ENCODE data around the gene KRR1. TPM values are rescaled to one million over a fixed set of nuclear protein-coding genes. Genes with fewer than 3 reads are reported as not detected.

The KRR1 gene
- total and polyA plus RNA-seq, 2 of the 13 experiments (the other 11 are each of a cell fraction or from before 2014, with no cell fraction given) = 19.3 to 103 TPM

DNA sequence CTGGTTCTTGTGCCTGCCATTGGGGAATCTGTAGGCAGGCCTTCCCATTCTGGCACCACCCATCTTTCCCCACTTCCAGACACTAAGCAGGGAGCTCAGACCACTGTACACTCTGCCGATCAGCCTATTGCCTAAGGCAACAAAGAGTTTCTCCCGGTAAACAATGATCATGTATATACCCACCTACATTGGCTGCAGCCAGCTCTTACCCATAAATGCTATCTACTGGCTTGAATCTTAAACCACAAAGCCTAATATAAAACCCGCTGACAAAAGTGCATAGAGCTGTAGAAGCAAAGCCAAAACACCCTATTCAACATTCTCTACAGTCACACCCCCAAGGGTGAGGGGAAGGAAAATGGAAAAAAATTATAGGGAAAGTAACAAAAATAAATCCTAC is 51.7 kb downstream of the KRR1 start:
- DNase-seq (ENCODE audit: low spot score) (no peak), ATAC-seq (no peak), FAIRE-seq (no peak)
- Histone ChIP-seq H2AFZ (ENCODE audit: low read length) (no peak overlapping the region), H4K20me1 (ENCODE audit: insufficient read depth, low read length) (no peaks in the 10 kb centered on the region), H3K27me3 (ENCODE audit: control insufficient read depth in 1 of 2, insufficient read depth in 2 of 2, low read length in 2 of 2) (0 out of 5 replicates have a peak, but pooled peaks cover 0 to 4% of the 10 kb centered on the region in 2 experiments), H3K79me2 (ENCODE audit: insufficient read depth, low read length) (no peaks in the 10 kb centered on the region), H3K9ac (ENCODE audit: insufficient read depth, low read depth, low read length) (no peak overlapping the region), H3K4me1 (ENCODE audit: insufficient read depth, low read length) (no peaks in the 10 kb centered on the region), H3K27ac (ENCODE audit: extremely low read length, insufficient read depth, low read length) (no peak overlapping the region), H3K4me3 (replicated peaks in 1 of 3; ENCODE audit: insufficient read depth in 1 of 3, low read depth in 2 of 3, low read length in 3 of 3) (no peak overlapping the region), H3K36me3 (replicated peaks in 1 of 2; ENCODE audit: control insufficient read depth in 1 of 2, insufficient read depth in 2 of 2, low read length in 2 of 2) (no peaks in the 10 kb centered on the region), H3K4me2 (ENCODE audit: low read depth, low read length) (no peak overlapping the region), H3K9me3 (ENCODE audit: low read length) (peaks cover 16% of the 10 kb centered on the region)
- 10% methylated on average over 3 of the region's 3 CpGs for WGBS (ENCODE audit: low lambda C conversion rate)
- no peak for TF ChIP-seq ZKSCAN8 (CRISPR knock-in tag; IDR thresholded peaks at IDR 0.05; ENCODE audit: borderline replicate concordance)
- TF ChIP-seq KDM1A (CRISPR knock-in tag; IDR thresholded peaks at IDR 0.05) = no peak
- no peak for TF ChIP-seq ZNF382 (CRISPR knock-in tag; IDR thresholded peaks at IDR 0.05; ENCODE audit: borderline replicate concordance)
- no peak for TF ChIP-seq ZSCAN22 (CRISPR knock-in tag; IDR thresholded peaks at IDR 0.05)
- no peak for TF ChIP-seq ZSCAN12 (CRISPR knock-in tag; IDR thresholded peaks at IDR 0.05)
- no peak for TF ChIP-seq ZNF616 (CRISPR knock-in tag; IDR thresholded peaks at IDR 0.05; ENCODE audit: low read depth)
- TF ChIP-seq, protein P1, sequence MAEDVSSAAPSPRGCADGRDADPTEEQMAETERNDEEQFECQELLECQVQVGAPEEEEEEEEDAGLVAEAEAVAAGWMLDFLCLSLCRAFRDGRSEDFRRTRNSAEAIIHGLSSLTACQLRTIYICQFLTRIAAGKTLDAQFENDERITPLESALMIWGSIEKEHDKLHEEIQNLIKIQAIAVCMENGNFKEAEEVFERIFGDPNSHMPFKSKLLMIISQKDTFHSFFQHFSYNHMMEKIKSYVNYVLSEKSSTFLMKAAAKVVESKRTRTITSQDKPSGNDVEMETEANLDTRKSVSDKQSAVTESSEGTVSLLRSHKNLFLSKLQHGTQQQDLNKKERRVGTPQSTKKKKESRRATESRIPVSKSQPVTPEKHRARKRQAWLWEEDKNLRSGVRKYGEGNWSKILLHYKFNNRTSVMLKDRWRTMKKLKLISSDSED (CRISPR knock-in tag; IDR thresholded peaks at IDR 0.05) = no peak
- TF ChIP-seq, protein P2, sequence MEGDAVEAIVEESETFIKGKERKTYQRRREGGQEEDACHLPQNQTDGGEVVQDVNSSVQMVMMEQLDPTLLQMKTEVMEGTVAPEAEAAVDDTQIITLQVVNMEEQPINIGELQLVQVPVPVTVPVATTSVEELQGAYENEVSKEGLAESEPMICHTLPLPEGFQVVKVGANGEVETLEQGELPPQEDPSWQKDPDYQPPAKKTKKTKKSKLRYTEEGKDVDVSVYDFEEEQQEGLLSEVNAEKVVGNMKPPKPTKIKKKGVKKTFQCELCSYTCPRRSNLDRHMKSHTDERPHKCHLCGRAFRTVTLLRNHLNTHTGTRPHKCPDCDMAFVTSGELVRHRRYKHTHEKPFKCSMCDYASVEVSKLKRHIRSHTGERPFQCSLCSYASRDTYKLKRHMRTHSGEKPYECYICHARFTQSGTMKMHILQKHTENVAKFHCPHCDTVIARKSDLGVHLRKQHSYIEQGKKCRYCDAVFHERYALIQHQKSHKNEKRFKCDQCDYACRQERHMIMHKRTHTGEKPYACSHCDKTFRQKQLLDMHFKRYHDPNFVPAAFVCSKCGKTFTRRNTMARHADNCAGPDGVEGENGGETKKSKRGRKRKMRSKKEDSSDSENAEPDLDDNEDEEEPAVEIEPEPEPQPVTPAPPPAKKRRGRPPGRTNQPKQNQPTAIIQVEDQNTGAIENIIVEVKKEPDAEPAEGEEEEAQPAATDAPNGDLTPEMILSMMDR (CRISPR knock-in tag; IDR thresholded peaks at IDR 0.05) = no peak
- no peak for TF ChIP-seq KLF15 (CRISPR knock-in tag; IDR thresholded peaks at IDR 0.05; ENCODE audit: borderline replicate concordance)
- no peak for TF ChIP-seq ZFP41 (CRISPR knock-in tag; IDR thresholded peaks at IDR 0.05; ENCODE audit: borderline replicate concordance)
- TF ChIP-seq SYNCRIP (IDR thresholded peaks at IDR 0.05; ENCODE audit: insufficient read depth, low read depth, low read length) = no peak
- no peak for TF ChIP-seq REPIN1 (CRISPR knock-in tag; IDR thresholded peaks at IDR 0.05; ENCODE audit: borderline replicate concordance, low read depth)
- TF ChIP-seq, protein P3, sequence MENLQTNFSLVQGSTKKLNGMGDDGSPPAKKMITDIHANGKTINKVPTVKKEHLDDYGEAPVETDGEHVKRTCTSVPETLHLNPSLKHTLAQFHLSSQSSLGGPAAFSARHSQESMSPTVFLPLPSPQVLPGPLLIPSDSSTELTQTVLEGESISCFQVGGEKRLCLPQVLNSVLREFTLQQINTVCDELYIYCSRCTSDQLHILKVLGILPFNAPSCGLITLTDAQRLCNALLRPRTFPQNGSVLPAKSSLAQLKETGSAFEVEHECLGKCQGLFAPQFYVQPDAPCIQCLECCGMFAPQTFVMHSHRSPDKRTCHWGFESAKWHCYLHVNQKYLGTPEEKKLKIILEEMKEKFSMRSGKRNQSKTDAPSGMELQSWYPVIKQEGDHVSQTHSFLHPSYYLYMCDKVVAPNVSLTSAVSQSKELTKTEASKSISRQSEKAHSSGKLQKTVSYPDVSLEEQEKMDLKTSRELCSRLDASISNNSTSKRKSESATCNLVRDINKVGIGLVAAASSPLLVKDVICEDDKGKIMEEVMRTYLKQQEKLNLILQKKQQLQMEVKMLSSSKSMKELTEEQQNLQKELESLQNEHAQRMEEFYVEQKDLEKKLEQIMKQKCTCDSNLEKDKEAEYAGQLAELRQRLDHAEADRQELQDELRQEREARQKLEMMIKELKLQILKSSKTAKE (CRISPR knock-in tag; IDR thresholded peaks at IDR 0.05; ENCODE audit: borderline replicate concordance) = no peak
- ChIA-PET POLR2A (no interaction called here), CTCF (ENCODE audit: low intra/inter-chr PET ratio, low total read pairs) (no interaction called here)
- BruUV-seq (replicated peaks) = no TSS peak
- intact Hi-C loops (cut with micrococcal nuclease; ENCODE audit: unreplicated experiment) = no loop called here
- in situ Hi-C loops (cut with HindIII; ENCODE audit: extremely low pct_ligation_motif_present, low pct_unique_long_range_greater_than_20kb) = no loop called here
